GM18868 (cell line): ENCODE results near the gene MTHFR.

Source experiments
- ATAC-seq: cut with Tn5 transposase; IDR thresholded peaks from one replicate; pipeline ENCODE4 v1.9.1; 2021; ENCODE audit warnings: mild to moderate bottlenecking, moderate library complexity; ENCODE audit not compliant: unreplicated experiment

Gene MTHFR

GRCh38 chr1:11799099-11799498 is 6.7 kb downstream of the MTHFR start:
- no peak for ATAC-seq

- no peak for ATAC-seq
These were observed 8.1 kb downstream of the MTHFR start for GRCh38 chr1:11797525-11798216.

DNA sequence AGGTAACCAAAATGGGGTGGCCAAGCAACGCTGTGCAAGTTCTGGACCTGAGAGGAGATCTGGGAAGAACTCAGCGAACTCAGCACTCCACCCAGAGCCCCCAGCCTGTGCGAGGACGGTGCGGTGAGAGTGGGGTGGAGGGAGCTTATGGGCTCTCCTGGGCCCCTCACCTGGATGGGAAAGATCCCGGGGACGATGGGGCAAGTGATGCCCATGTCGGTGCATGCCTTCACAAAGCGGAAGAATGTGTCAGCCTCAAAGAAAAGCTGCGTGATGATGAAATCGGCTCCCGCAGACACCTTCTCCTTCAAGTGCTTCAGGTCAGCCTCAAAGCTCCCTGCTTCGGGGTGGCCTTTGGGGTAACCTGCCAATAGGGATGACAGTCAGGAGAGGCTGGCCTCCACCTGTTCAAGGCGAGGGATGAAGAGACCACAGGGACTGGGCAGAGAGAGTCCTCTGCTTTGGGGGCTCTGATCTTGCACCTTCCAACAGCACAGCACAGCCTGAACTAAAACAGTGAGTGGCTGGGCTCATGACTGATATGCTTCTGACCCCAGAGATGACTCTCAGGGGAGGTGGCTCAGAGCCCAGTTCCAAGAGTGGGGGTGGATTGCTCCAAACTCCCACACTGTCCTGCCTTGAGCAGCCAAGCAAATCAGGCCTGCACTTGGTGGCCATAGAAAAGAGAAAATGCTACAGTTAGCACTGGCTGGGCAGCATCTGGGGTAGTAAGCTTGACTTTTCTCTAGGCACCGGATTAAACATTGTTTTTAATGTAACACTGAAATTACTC is 9.5 kb downstream of the MTHFR start:
- no peak for ATAC-seq

- ATAC-seq, result no peak
These were observed 10.4 kb downstream of the MTHFR start for GRCh38 chr1:11795238-11795890.

GRCh38 chr1:11794446-11795237 is 11.1 kb downstream of the MTHFR start:
- no peak for ATAC-seq

DNA sequence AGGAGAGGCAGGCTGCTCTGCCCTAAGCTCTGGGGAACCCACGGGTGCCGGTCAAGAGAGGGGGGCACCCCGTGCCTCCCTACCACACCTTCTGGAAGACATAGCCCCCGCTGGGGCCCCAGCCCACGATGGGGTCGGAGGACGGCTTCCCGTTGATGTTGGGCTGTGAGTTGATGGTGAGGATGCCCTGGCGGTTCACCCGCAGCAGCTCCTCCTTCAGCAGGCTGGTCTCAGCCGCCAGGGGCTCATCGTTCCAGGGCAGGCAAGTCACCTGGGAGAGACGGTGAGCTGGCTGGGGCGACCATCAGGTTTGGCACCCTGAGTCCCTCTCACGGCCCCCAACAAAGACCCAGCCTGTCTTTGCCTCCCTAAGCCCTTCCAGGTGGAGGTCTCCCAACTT is 11.9 kb downstream of the MTHFR start:
- ATAC-seq, result no peak

DNA sequence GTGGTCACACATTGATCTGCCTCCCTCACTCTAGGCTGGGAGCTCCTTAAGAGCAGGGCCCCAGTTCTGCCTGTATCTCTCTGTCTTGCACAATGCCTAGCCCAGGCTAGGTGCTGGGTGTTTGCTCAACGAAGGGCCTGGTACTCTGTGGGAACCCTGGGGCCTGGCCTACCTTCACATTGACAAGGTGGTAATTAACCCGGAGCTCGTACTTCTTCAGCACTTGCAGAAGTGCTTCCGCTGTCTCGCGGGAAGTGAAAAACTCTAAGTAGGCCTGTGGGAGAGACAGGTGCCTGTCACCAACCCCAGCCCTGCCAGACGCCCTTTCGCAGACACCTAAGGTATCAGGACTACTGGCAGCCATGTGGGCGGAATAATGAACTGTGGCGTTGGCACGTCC is 13.7 kb downstream of the MTHFR start:
- ATAC-seq, result no peak

DNA sequence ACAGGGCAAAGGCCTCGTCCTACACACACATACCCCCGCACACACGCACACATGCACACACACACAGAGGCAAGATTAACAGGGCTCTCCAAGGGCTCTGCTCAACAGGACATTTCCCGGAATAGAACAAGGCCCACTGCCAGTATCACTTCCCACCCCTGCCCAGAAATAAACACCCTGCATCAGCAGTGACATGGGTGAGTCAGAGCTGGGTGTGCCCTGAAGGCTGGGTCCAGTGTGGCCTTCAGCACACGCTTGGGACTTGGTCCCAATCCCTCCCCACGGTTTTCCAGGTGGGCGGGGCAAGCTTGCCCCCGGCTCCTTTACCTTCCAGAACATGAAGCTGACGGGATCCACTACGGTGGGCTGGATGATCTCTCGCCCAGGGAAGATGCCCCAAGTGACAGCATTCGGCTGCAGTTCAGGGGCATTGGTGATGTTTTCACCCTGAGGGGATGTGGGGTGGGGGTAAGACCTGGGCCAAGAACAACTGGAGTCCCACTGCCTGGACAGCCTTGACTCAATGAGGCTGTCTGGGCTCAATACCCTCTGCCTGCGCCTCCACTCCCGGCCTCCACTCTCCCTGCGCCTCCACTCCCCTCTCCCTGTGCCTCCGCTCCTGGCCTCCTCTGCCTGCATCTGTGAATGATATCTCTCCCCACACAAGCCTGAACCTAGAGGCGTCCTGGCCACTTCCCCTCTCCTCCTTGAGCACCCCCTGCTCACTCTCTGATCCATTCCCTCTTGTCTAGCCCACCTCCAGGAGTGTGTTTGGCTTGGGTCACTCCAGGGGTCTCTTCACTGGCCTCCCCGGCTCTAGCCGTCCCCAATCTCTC is 14.7 kb downstream of the MTHFR start:
- no peak for ATAC-seq

DNA sequence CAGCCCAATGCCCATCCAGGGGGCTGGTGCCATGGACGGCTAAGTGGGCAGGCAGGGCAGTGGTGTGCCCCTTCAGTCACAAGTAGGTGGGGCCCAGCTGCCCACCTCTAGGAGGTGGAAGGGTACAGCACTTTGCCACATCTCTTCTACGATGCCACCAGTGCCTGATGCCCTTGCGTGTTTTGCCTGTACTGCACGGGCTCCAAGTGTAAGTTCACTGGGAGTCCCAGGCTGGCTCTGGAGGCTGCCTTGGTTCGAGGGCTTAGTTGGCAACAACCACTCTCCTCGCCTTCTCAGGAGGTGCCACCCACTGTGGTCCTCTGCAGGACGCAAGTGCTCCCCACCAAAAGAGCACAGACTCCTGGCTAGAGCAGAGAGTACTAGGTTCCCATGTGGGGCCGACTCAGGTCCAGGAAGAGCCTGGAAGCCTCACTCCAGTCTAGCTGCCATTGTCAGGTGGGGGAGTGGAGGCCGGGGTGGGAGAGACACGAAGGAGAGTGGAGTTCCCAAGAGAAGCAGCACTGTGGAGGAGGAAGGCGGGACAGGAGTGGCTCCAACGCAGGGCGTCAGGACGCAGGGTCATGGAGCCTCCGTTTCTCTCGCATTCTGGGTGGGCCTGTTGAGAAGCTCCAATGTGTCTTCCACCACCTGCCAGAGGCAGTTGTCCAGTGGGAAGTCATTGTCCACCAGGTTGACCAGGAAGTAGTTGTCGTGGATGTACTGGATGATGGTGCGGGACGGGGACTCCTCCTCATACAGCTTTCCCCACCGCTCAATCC is 15.5 kb downstream of the MTHFR start:
- no peak for ATAC-seq

DNA sequence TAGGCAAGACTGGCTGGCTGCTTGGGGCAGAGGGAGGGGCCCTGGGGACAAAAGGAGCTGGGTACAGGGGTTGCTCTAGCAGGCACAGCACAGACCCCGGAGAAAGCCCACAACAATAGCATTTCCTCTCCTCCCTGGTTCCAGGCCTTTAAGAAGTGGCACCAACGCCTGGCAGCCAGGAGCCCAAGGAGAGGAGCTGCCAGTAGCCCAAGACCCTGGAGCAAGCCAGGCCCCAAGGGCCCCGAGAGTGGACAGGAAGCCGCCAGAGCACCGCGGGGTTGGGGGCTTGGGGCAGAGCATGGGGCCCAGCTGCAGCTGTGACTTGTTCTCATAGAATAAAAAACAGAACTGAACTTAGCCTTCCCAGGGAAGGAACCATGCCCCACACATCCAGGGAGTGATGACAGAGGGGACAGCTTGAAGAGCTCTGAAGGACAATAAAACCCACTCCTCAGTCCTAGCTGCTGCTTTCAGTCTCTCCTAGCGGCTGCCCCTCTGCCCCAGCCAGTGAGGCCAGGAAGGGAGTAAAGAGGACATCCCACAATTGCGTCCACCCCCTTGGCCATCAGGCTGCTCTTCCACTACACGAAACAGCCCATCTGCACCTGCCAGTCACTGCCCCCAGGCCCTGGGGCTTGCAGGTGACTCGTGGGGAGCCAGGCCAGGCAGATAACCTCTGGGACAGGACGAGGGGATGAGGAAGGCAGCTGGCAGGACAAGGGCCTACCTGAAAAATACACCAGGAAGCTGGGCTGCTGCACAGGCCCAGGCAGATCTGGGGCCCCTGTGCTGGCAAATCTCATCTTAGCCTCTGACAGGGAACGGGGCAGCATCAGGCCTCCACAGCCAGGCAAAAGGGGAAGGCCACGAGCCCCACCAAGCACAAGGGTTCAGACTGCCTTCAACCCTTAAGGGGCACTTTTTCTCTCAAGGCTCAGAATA is 16.4 kb downstream of the MTHFR start:
- no peak for ATAC-seq

GRCh38 chr1:11788549-11789053 is 17.2 kb downstream of the MTHFR start:
- no peak for ATAC-seq

GRCh38 chr1:11787804-11788436 is 17.8 kb downstream of the MTHFR start:
- no peak for ATAC-seq

DNA sequence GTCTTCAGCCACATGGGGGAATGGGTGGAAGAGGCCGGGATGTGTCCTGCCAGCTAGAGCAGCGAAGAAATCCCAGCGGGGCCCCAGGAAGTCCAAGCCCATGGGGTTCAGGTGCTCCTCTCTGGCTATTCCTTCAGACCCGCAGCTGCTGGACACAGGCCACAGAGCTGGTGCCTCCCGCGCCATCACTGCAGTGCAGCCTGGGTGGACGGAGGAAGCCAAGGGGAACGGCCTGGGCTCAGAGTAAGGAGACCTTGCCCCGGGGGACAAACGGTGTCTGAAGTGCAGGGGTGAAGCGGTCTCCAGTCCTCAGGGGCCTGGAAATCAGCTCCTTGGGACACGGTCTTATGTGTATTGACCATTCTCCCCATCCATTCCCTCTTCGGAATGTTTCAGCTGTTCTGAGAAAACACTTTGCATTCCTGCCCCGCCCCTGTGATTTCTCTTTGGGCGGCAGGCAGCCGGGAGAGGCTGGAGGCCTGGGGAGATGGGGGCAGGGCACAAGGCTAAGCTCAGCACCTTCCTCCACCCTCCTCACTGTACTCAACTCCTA is 18.4 kb downstream of the MTHFR start:
- ATAC-seq, result no peak

DNA sequence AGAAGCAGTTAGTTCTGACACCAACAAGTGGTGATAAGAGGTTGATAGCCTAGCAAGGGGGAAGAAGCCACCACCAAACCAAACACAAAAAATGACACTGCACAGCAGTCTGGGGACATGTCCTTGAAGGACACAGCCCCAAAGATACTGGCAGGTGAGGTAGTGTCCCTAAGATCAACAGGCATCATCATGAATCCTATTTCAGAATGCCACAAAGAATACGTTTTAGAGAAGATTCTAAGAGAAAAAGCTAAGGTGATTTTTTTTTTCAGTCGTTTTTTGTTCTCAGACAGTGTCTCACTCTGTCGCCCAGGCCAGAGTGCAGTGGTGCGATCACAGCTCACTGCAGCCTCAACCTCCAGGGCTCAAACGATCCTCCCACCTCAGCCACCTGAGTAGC is 19.6 kb downstream of the MTHFR start:
- ATAC-seq, result no peak

DNA sequence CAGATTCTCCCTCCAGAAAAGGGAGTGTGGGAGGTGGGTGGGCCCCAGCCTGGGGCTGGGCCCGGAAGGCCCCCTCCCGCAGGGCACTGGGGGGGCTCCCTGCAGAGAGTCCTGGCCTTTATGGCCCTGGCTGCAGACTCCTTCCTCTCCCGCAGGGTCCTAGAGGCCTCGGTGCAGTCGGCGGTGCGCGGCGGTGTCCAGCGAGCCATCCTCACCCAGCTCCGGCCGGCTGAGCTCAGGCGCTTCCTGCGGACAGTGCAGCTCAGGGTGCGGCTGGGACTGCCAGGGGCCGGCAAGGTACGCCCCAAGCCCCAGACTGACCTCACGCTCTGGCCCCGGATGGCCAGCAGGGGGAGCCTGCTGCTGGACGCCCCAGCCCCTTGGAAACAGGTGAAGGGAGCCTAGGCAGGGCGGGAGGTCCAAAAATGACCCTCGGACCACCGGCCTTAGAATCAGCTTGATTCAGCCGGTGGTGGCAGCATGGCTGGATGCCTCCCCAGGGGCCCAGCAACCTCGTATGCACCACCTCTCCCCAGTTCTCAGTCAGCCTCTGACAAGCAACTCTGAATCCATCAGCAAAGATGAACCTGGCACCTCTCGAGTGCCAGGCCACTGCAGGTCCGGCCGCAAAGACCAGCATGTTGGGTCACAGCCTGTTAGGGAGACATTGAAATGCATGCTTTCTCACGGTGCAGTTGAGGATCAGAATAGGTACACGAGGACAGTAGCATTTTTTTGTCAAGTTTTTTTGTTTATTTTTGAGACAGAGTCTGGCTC is 20.6 kb downstream of the MTHFR start:
- ATAC-seq, result no peak

GRCh38 chr1:11784256-11784992 is 21.3 kb downstream of the MTHFR start:
- no peak for ATAC-seq
